Trophoblast cell (in vitro differentiated cells and primary cell): ENCODE measurements around the gene MIAT.
"Not testable (repeated sequence)": the region's sequence is repeated elsewhere in the genome, so short reads cannot be mapped to it uniquely, and the experiment has no call there.

Experiments
- DNase-seq, 2 donors: peaks; one replicate each; pipeline ENCODE4 v3.0.0-alpha.2; 2016
- H2AFZ ChIP-seq: 2 replicates; pipeline ENCODE4 v1.6.1; 2013; ENCODE audit warnings: low read length, moderate library complexity, mild to moderate bottlenecking; ENCODE audit not compliant: insufficient read depth, poor library complexity
- H2AK5ac ChIP-seq: 2 replicates; pipeline ENCODE4 v1.6.1; 2013; ENCODE audit warnings: mild to moderate bottlenecking, low read length
- H2BK120ac ChIP-seq: 2 replicates; pipeline ENCODE4 v1.6.1; 2013; ENCODE audit warnings: low read length, mild to moderate bottlenecking, moderate library complexity; ENCODE audit not compliant: insufficient read depth, poor library complexity
- H2BK12ac ChIP-seq: 2 replicates; pipeline ENCODE4 v1.6.1; 2013; ENCODE audit warnings: mild to moderate bottlenecking, low read length, moderate library complexity
- H2BK5ac ChIP-seq: 2 replicates; pipeline ENCODE4 v1.6.1; 2013; ENCODE audit warnings: low read length, low read depth, moderate library complexity, mild to moderate bottlenecking; ENCODE audit not compliant: poor library complexity
- H3K14ac ChIP-seq: 2 replicates; pipeline ENCODE4 v1.6.1; 2013; ENCODE audit warnings: mild to moderate bottlenecking, low read length
- H3K18ac ChIP-seq: 2 replicates; pipeline ENCODE4 v1.6.1; 2013; ENCODE audit warnings: mild to moderate bottlenecking, low read length
- H3K23ac ChIP-seq: 2 replicates; pipeline ENCODE4 v1.6.1; 2013; ENCODE audit warnings: low read length
- H3K27ac ChIP-seq: 2 replicates; pipeline ENCODE4 v1.5.1; 2013; ENCODE audit warnings: low read depth, mild to moderate bottlenecking, inconsistent platforms, low read length, moderate library complexity
- H3K27me3 ChIP-seq: 2 replicates; pipeline ENCODE4 v1.6.1; 2013; ENCODE audit warnings: inconsistent platforms, mild to moderate bottlenecking, low read length, moderate library complexity; ENCODE audit not compliant: insufficient read depth
- H3K36me3 ChIP-seq, 2 experiments: 1 replicate in 1 of 2; 2 replicates in 1 of 2; pipeline ENCODE4 v1.6.1; 2013; ENCODE audit warnings: low read length in 2 of 2, mild to moderate bottlenecking in 2 of 2, moderate library complexity in 1 of 2; ENCODE audit not compliant: insufficient read depth in 2 of 2, control insufficient read depth in 1 of 2
- H3K4ac ChIP-seq: 2 replicates; pipeline ENCODE4 v1.6.1; 2013; ENCODE audit warnings: low read depth, mild to moderate bottlenecking, low read length, moderate library complexity
- H3K4me1 ChIP-seq, 2 experiments: 1 replicate in 1 of 2; 2 replicates in 1 of 2; pipeline ENCODE4 v1.6.1; 2013; ENCODE audit warnings: low read length in 2 of 2, mild to moderate bottlenecking in 2 of 2, moderate library complexity in 1 of 2; ENCODE audit not compliant: insufficient read depth in 2 of 2, control insufficient read depth in 1 of 2
- H3K4me2 ChIP-seq: 2 replicates; pipeline ENCODE4 v1.6.1; 2013; ENCODE audit warnings: inconsistent platforms, mild to moderate bottlenecking, low read length, moderate library complexity
- H3K4me3 ChIP-seq: 2 replicates; pipeline ENCODE4 v1.5.1; 2013; ENCODE audit warnings: mild to moderate bottlenecking, low read depth, low read length, inconsistent platforms
- H3K79me1 ChIP-seq: one replicate; pipeline ENCODE4 v1.6.1; 2013; ENCODE audit warnings: low read length
- H3K79me2 ChIP-seq: 2 replicates; pipeline ENCODE4 v1.6.1; 2013; ENCODE audit warnings: low read length, mild to moderate bottlenecking; ENCODE audit not compliant: control insufficient read depth, insufficient read depth, poor library complexity
- H3K9ac ChIP-seq: 2 replicates; pipeline ENCODE4 v1.6.1; 2013; ENCODE audit warnings: mild to moderate bottlenecking, low read length
- H3K9me3 ChIP-seq: 2 replicates; pipeline ENCODE4 v1.6.1; 2013; ENCODE audit warnings: low read depth, mild to moderate bottlenecking, control low read depth, inconsistent platforms, low read length; ENCODE audit not compliant: insufficient read depth
- H4K12ac ChIP-seq: 2 replicates; pipeline ENCODE4 v1.6.1; 2013; ENCODE audit warnings: low read depth, mild to moderate bottlenecking, low read length, moderate library complexity
- H4K8ac ChIP-seq: 2 replicates; pipeline ENCODE4 v1.6.1; 2013; ENCODE audit warnings: low read depth, mild to moderate bottlenecking, low read length, moderate library complexity
- H4K91ac ChIP-seq: one replicate; pipeline ENCODE4 v1.6.1; 2013; ENCODE audit warnings: low read depth, mild to moderate bottlenecking, low read length, moderate library complexity
- WGBS: extraction: QIAGEN DNeasy Blood & Tissue Kit; methylation state at CpG from one replicate; pipeline ENCODE4 v1.1.7; 2013; ENCODE audit warnings: missing lambda C conversion rate; ENCODE audit not compliant: insufficient read length, insufficient coverage; ENCODE audit errors: extremely low coverage; 5-methylcytosine and 5-hydroxymethylcytosine counted together

MIAT gene

DNA sequence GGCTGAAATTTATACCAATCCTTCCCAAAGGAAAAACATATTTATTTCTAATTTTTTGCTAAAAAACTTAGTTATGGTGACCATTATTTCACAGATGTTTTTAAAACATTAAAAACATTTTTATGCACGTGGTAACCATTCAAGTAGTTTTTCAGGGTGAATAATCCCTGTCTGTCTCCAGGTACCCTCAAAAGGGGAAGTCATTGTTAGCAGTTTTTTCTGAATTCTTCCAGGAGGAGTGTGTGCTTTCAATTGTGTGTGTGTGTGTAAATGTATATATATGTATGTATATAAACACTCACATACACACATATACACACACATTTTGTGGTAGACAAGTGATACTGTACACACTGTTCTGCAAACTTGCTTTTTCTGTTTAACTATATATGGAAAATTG is 43.9 kb downstream of the MIAT start:
- no peak overlapping the region for H3K4ac ChIP-seq
- H3K14ac ChIP-seq = no peak overlapping the region
- H3K4me3 ChIP-seq = no peak overlapping the region
- no peaks in the 10 kb centered on the region for H3K27me3 ChIP-seq
- no peaks in the 10 kb centered on the region for H3K79me2 ChIP-seq
- no peak overlapping the region for H2BK12ac ChIP-seq
- H2AFZ ChIP-seq = no peak overlapping the region
- H3K79me1 ChIP-seq = no peaks in the 10 kb centered on the region
- no peak overlapping the region for H2BK120ac ChIP-seq
- H4K91ac ChIP-seq = no peak overlapping the region
- WGBS = no CpG with 5 or more reads among the region's 1 CpG
- no peak overlapping the region for H4K12ac ChIP-seq
- H3K4me1 ChIP-seq = no peaks in the 10 kb centered on the region
- H3K18ac ChIP-seq = no peak overlapping the region
- no peak overlapping the region for H3K23ac ChIP-seq
- H3K36me3 ChIP-seq = peaks cover 3 to 4% of the 10 kb centered on the region in 2 experiments
- no peak overlapping the region for H4K8ac ChIP-seq
- DNase-seq = no peak
- no peak overlapping the region for H2BK5ac ChIP-seq
- peaks cover 4% of the 10 kb centered on the region for H3K9me3 ChIP-seq
- no peak overlapping the region for H3K4me2 ChIP-seq
- H3K27ac ChIP-seq = no peak overlapping the region
- H2AK5ac ChIP-seq = no peak overlapping the region
- no peak overlapping the region for H3K9ac ChIP-seq

GRCh38 chr22:26702906-26703830 is 45.8 kb downstream of the MIAT start:
- Histone ChIP-seq H2BK5ac (no peak overlapping the region), H3K79me2 (no peaks in the 10 kb centered on the region), H4K12ac (no peak overlapping the region), H3K23ac (no peak overlapping the region), H3K9ac (peak overlapping the region; percentile 80), H3K27me3 (no peaks in the 10 kb centered on the region), H3K27ac (no peak overlapping the region), H3K14ac (no peak overlapping the region), H3K9me3 (peaks cover 4% of the 10 kb centered on the region), H3K79me1 (no peaks in the 10 kb centered on the region), H2AK5ac (no peak overlapping the region), H3K4me2 (no peak overlapping the region), H4K91ac (no peak overlapping the region), H3K18ac (no peak overlapping the region), H2BK120ac (no peak overlapping the region), H3K4me3 (no peak overlapping the region), H2BK12ac (no peak overlapping the region), H3K36me3 (peaks cover 3 to 4% of the 10 kb centered on the region in 2 experiments), H2AFZ (no peak overlapping the region), H4K8ac (no peak overlapping the region), H3K4me1 (no peaks in the 10 kb centered on the region), H3K4ac (no peak overlapping the region)
- WGBS = no CpG with 5 or more reads among the region's 6 CpGs
- peak in 1 of 2 donors; percentile 43 for DNase-seq

GRCh38 chr22:26705379-26705778 is 48.0 kb downstream of the MIAT start:
- not testable (repeated sequence) for H2AFZ ChIP-seq, H3K4me2 ChIP-seq, H2BK5ac ChIP-seq, H3K9me3 ChIP-seq, H3K4ac ChIP-seq, H3K79me1 ChIP-seq, H4K12ac ChIP-seq, H3K4me1 ChIP-seq, DNase-seq, H3K27me3 ChIP-seq, H3K9ac ChIP-seq, H3K27ac ChIP-seq, H4K8ac ChIP-seq, H2BK120ac ChIP-seq, H4K91ac ChIP-seq, H3K18ac ChIP-seq, H3K4me3 ChIP-seq, H2AK5ac ChIP-seq, H3K36me3 ChIP-seq, H3K23ac ChIP-seq, H2BK12ac ChIP-seq, H3K79me2 ChIP-seq, H3K14ac ChIP-seq
- WGBS = no CpG with 5 or more reads among the region's 4 CpGs

- H3K79me1 ChIP-seq = no peaks in the 10 kb centered on the region
- no peak for DNase-seq
- H3K79me2 ChIP-seq = no peaks in the 10 kb centered on the region
- H2BK12ac ChIP-seq = no peak overlapping the region
- no peak overlapping the region for H3K4me2 ChIP-seq
- no peak overlapping the region for H3K4ac ChIP-seq
- no peak overlapping the region for H3K9ac ChIP-seq
- no peak overlapping the region for H3K18ac ChIP-seq
- H2BK5ac ChIP-seq = no peak overlapping the region
- H4K12ac ChIP-seq = no peak overlapping the region
- no peaks in the 10 kb centered on the region for H3K27me3 ChIP-seq
- WGBS = no CpG with 5 or more reads among the region's 2 CpGs
- H3K27ac ChIP-seq = no peak overlapping the region
- H2AFZ ChIP-seq = no peak overlapping the region
- no peak overlapping the region for H3K4me3 ChIP-seq
- no peak overlapping the region for H2AK5ac ChIP-seq
- no peak overlapping the region for H4K8ac ChIP-seq
- no peaks in the 10 kb centered on the region for H3K9me3 ChIP-seq
- no peaks in the 10 kb centered on the region for H3K4me1 ChIP-seq
- H3K36me3 ChIP-seq = no peaks in the 10 kb centered on the region
- no peak overlapping the region for H3K14ac ChIP-seq
- no peak overlapping the region for H2BK120ac ChIP-seq
- H4K91ac ChIP-seq = no peak overlapping the region
- H3K23ac ChIP-seq = no peak overlapping the region
Observed at GRCh38 chr22:26707090-26707489, 49.7 kb downstream of the MIAT start.
